Effector memory CD8-positive, alpha-beta T cell (primary cell): ENCODE results near the gene AFF1.

Source experiments
- ATAC-seq: fragments of 150-1000 bp; cut with Tn5 transposase; replicated peaks from 2 replicates; pipeline ENCODE4 v1.10.0; 2021; ENCODE audit warnings: mild to moderate bottlenecking, moderate library complexity
- DNase-seq, 3 experiments: peaks; one replicate each; pipeline ENCODE4 v3.0.0; 2021
- H3K27ac Mint-ChIP-seq, 2 donors: one replicate each; pipeline ENCODE4 v1.8.0; 2022; ENCODE audit warnings: mild to moderate bottlenecking in 2 of 2, mixed read lengths in 2 of 2, moderate library complexity in 2 of 2
- H3K27me3 Mint-ChIP-seq, 2 donors: one replicate each; pipeline ENCODE4 v1.8.0; 2022; ENCODE audit warnings: mixed read lengths in 2 of 2
- H3K36me3 Mint-ChIP-seq: one replicate; pipeline ENCODE4 v1.8.0; 2022; ENCODE audit warnings: mild to moderate bottlenecking, moderate library complexity, mixed read lengths; ENCODE audit not compliant: insufficient read depth
- H3K4me1 Mint-ChIP-seq, 2 donors: one replicate each; pipeline ENCODE4 v1.8.0; 2022; ENCODE audit warnings: low read depth in 2 of 2, mixed read lengths in 2 of 2
- H3K4me3 Mint-ChIP-seq, 2 donors: one replicate each; pipeline ENCODE4 v1.8.0; 2022; ENCODE audit warnings: mild to moderate bottlenecking in 2 of 2, mixed read lengths in 2 of 2, moderate library complexity in 2 of 2
- H3K9me3 Mint-ChIP-seq, 2 donors: one replicate each; pipeline ENCODE4 v1.8.0; 2022; ENCODE audit warnings: mixed read lengths in 2 of 2

Gene AFF1

GRCh38 chr4:86910369-86910768 lies 24.4 kb upstream of the AFF1 start:
- no peaks in the 10 kb centered on the region for H3K27me3 Mint-ChIP-seq
- ATAC-seq (no peak), DNase-seq (no peak)
- H3K27ac Mint-ChIP-seq = no peak overlapping the region
- H3K9me3 Mint-ChIP-seq = no peaks in the 10 kb centered on the region
- H3K4me1 Mint-ChIP-seq = peaks cover 0 to 6% of the 10 kb centered on the region in 2 donors
- peaks cover 4% of the 10 kb centered on the region for H3K36me3 Mint-ChIP-seq
- H3K4me3 Mint-ChIP-seq = no peak overlapping the region

- Mint-ChIP-seq H3K27ac (peak overlapping the region in 1 of 2 donors; percentile 54), H3K27me3 (no peaks in the 10 kb centered on the region), H3K36me3 (peaks cover 4% of the 10 kb centered on the region), H3K4me3 (no peak overlapping the region), H3K9me3 (no peaks in the 10 kb centered on the region), H3K4me1 (peaks cover 0 to 6% of the 10 kb centered on the region in 2 donors)
- no peak for DNase-seq
- no peak for ATAC-seq
Observed at GRCh38 chr4:86910820-86911684, 23.8 kb upstream of the AFF1 start.

GRCh38 chr4:86916392-86916791 lies 18.4 kb upstream of the AFF1 start:
- ATAC-seq (no peak), DNase-seq (no peak)
- Mint-ChIP-seq H3K36me3 (no peaks in the 10 kb centered on the region), H3K9me3 (no peaks in the 10 kb centered on the region), H3K4me3 (no peak overlapping the region), H3K27ac (no peak overlapping the region), H3K4me1 (no peaks in the 10 kb centered on the region), H3K27me3 (no peaks in the 10 kb centered on the region)

- Mint-ChIP-seq H3K36me3 (no peaks in the 10 kb centered on the region), H3K27ac (no peak overlapping the region), H3K4me1 (peaks cover 0 to under 1% of the 10 kb centered on the region in 2 donors), H3K4me3 (no peak overlapping the region), H3K9me3 (no peaks in the 10 kb centered on the region), H3K27me3 (no peaks in the 10 kb centered on the region)
- ATAC-seq (no peak), DNase-seq (no peak)
Observed at GRCh38 chr4:86917212-86918039, 17.4 kb upstream of the AFF1 start.

GRCh38 chr4:86918539-86919072 lies 16.2 kb upstream of the AFF1 start:
- H3K4me1 Mint-ChIP-seq = peaks cover 0 to 3% of the 10 kb centered on the region in 2 donors
- no peak overlapping the region for H3K27ac Mint-ChIP-seq
- ATAC-seq = no peak
- H3K27me3 Mint-ChIP-seq = no peaks in the 10 kb centered on the region
- no peak for DNase-seq
- no peak overlapping the region for H3K4me3 Mint-ChIP-seq
- no peaks in the 10 kb centered on the region for H3K36me3 Mint-ChIP-seq
- no peaks in the 10 kb centered on the region for H3K9me3 Mint-ChIP-seq

GRCh38 chr4:86919561-86920223 lies 15.1 kb upstream of the AFF1 start:
- DNase-seq = no peak
- Mint-ChIP-seq H3K27ac (no peak overlapping the region), H3K36me3 (peaks cover 4% of the 10 kb centered on the region), H3K4me1 (peaks cover 0 to 3% of the 10 kb centered on the region in 2 donors), H3K4me3 (no peak overlapping the region), H3K27me3 (no peaks in the 10 kb centered on the region), H3K9me3 (no peaks in the 10 kb centered on the region)
- ATAC-seq = no peak

- no peak overlapping the region for H3K4me3 Mint-ChIP-seq
- H3K27me3 Mint-ChIP-seq = no peaks in the 10 kb centered on the region
- no peaks in the 10 kb centered on the region for H3K9me3 Mint-ChIP-seq
- ATAC-seq = no peak
- no peak for DNase-seq
- peaks cover 4% of the 10 kb centered on the region for H3K36me3 Mint-ChIP-seq
- H3K27ac Mint-ChIP-seq = no peak overlapping the region
- H3K4me1 Mint-ChIP-seq = peaks cover 0 to 3% of the 10 kb centered on the region in 2 donors
Observed at GRCh38 chr4:86921608-86922252, 13.1 kb upstream of the AFF1 start.

GRCh38 chr4:86924811-86925210 lies 10.0 kb upstream of the AFF1 start:
- DNase-seq (no peak), ATAC-seq (no peak)
- H3K4me1 Mint-ChIP-seq = peaks cover 3% of the 10 kb centered on the region in 2 donors
- peaks cover 8% of the 10 kb centered on the region for H3K36me3 Mint-ChIP-seq
- H3K9me3 Mint-ChIP-seq = no peaks in the 10 kb centered on the region
- no peaks in the 10 kb centered on the region for H3K27me3 Mint-ChIP-seq
- no peak overlapping the region for H3K4me3 Mint-ChIP-seq
- peak overlapping the region in 1 of 2 donors; percentile 62 for H3K27ac Mint-ChIP-seq

- peaks cover 3% of the 10 kb centered on the region in 2 donors for H3K4me1 Mint-ChIP-seq
- H3K27me3 Mint-ChIP-seq = no peaks in the 10 kb centered on the region
- DNase-seq = no peak
- peaks cover 8% of the 10 kb centered on the region for H3K36me3 Mint-ChIP-seq
- H3K9me3 Mint-ChIP-seq = no peaks in the 10 kb centered on the region
- H3K27ac Mint-ChIP-seq = no peak overlapping the region
- H3K4me3 Mint-ChIP-seq = no peak overlapping the region
- no peak for ATAC-seq
Observed at GRCh38 chr4:86926435-86927086, 8.2 kb upstream of the AFF1 start.

- Mint-ChIP-seq H3K27me3 (no peaks in the 10 kb centered on the region), H3K9me3 (no peaks in the 10 kb centered on the region), H3K4me3 (no peak overlapping the region), H3K4me1 (peaks cover 0 to 3% of the 10 kb centered on the region in 2 donors), H3K27ac (no peak overlapping the region), H3K36me3 (peaks cover 8% of the 10 kb centered on the region)
- no peak for DNase-seq
- no peak for ATAC-seq
Observed at GRCh38 chr4:86927843-86928395, 6.9 kb upstream of the AFF1 start.

GRCh38 chr4:86928400-86929255 lies 6.2 kb upstream of the AFF1 start:
- ATAC-seq = no peak
- Mint-ChIP-seq H3K4me1 (peaks cover under 1 to 3% of the 10 kb centered on the region in 2 donors), H3K36me3 (peaks cover 10% of the 10 kb centered on the region), H3K27me3 (no peaks in the 10 kb centered on the region), H3K27ac (no peak overlapping the region), H3K4me3 (no peak overlapping the region), H3K9me3 (no peaks in the 10 kb centered on the region)
- DNase-seq = no peak
